T-cell (primary cell): ENCODE data around the gene BRD3OS. TPM values are rescaled to one million over a fixed set of nuclear protein-coding genes. Genes with fewer than 3 reads are reported as not detected.

Experiments
- ATAC-seq, 4 experiments: fragments of 200-7000 bp in 3 of 4; fragments of 150-1000 bp in 1 of 4; cut with Tn5 transposase; replicated peaks in 1 of 4; 1 replicate in 3 of 4; 2 replicates in 1 of 4; pipeline ENCODE4 v1.10.0; 2021; ENCODE audit warnings: moderate library complexity in 3 of 4, mild to moderate bottlenecking in 2 of 4, moderate number of reproducible peaks in 1 of 4
- CTCF ChIA-PET, 2 donors: fragments of 300-600 bp; sonication (Branson Sonifier 250); formaldehyde crosslinking; loops; one replicate each; lab custom pipeline; 2022; ENCODE audit warnings: antibody characterized with exemption in 2 of 2; lab: Charles Lee
- POLR2A ChIA-PET, 2 donors: fragments of 300-600 bp; sonication (Branson Sonifier 250); formaldehyde crosslinking; loops; one replicate each; lab custom pipeline; 2022; ENCODE audit warnings: antibody characterized with exemption in 2 of 2; lab: Charles Lee
- DNase-seq, 35 experiments: peaks; one replicate each; pipeline versions ENCODE4 v3.0.0 to v3.0.0-alpha.2; 2013 to 2023
- H3K27ac ChIP-seq: one replicate; pipeline ENCODE4 v1.5.1; 2013; ENCODE audit warnings: low read length
- H3K27me3 ChIP-seq, 2 experiments: replicated peaks in 1 of 2; 1 replicate in 1 of 2; 2 replicates in 1 of 2; pipeline versions ENCODE4 v1.6.1 to v1.7.0; 2013; ENCODE audit warnings: low read length in 1 of 2, mixed read lengths in 1 of 2; ENCODE audit not compliant: control insufficient read depth in 2 of 2, insufficient read depth in 2 of 2; ENCODE audit errors: extremely low read depth in 1 of 2
- H3K36me3 ChIP-seq, 2 donors: 1 replicate in 1 of 2; 2 replicates in 1 of 2; pipeline versions ENCODE4 v1.6.1 to v1.7.0; 2013; ENCODE audit warnings: low read length in 1 of 2; ENCODE audit not compliant: control insufficient read depth in 2 of 2, insufficient read depth in 1 of 2; ENCODE audit errors: extremely low read depth in 1 of 2
- H3K4me1 ChIP-seq, 2 experiments: 1 replicate in 1 of 2; 2 replicates in 1 of 2; pipeline versions ENCODE4 v1.6.1 to v1.7.0; 2013; ENCODE audit warnings: low read length in 2 of 2, mixed read lengths in 1 of 2; ENCODE audit not compliant: insufficient read depth in 2 of 2, control insufficient read depth in 1 of 2; ENCODE audit errors: extremely low read depth in 1 of 2
- H3K4me3 ChIP-seq, 2 donors: 1 replicate in 1 of 2; 2 replicates in 1 of 2; pipeline versions ENCODE4 v1.5.1 to v1.7.0; 2013; ENCODE audit warnings: mild to moderate bottlenecking in 2 of 2, low read length in 1 of 2, moderate library complexity in 1 of 2; ENCODE audit not compliant: control insufficient read depth in 1 of 2; ENCODE audit errors: extremely low read depth in 1 of 2
- H3K9me3 ChIP-seq: 2 replicates; pipeline ENCODE4 v1.7.0; 2013
- H3K27ac Mint-ChIP-seq, 2 donors: one replicate each; pipeline ENCODE4 v1.8.0; 2020 to 2021; ENCODE audit warnings: mild to moderate bottlenecking in 2 of 2, mixed read lengths in 2 of 2
- H3K27me3 Mint-ChIP-seq, 2 donors: one replicate each; pipeline ENCODE4 v1.8.0; 2021 to 2022; ENCODE audit warnings: mixed read lengths in 2 of 2
- H3K36me3 Mint-ChIP-seq: one replicate; pipeline ENCODE4 v1.8.0; 2021; ENCODE audit warnings: mixed read lengths
- H3K4me1 Mint-ChIP-seq, 3 donors: one replicate each; pipeline ENCODE4 v1.8.0; 2020 to 2022; ENCODE audit warnings: mixed read lengths in 3 of 3, mild to moderate bottlenecking in 1 of 3
- H3K4me3 Mint-ChIP-seq, 3 donors: one replicate each; pipeline ENCODE4 v1.8.0; 2020 to 2022; ENCODE audit warnings: mild to moderate bottlenecking in 3 of 3, mixed read lengths in 3 of 3, moderate library complexity in 3 of 3
- H3K9me3 Mint-ChIP-seq, 3 donors: one replicate each; pipeline ENCODE4 v1.8.0; 2020 to 2022; ENCODE audit warnings: mixed read lengths in 3 of 3
- WGBS: methylation state at CpG from one replicate; pipeline ENCODE4 v1.1.5; 2013; ENCODE audit warnings: missing lambda C conversion rate; ENCODE audit not compliant: insufficient coverage; 5-methylcytosine and 5-hydroxymethylcytosine counted together
- total RNA-seq, 35 experiments: library from RNA in 6 of 35; stranded (reverse) in 6 of 35; fragments of 120-200 nt in 1 of 35; gene quantifications; one replicate each; pipeline versions ENCODE4 v1.2.1 to v1.2.4 and lab custom pipeline; 2013 to 2026

The BRD3OS gene
- total RNA-seq, 5 donors from 2014 or later (not counting 1 experiment from before 2014, with no cell fraction given) = 8.4 to 18.0 (median 16.5) TPM

GRCh38 chr9:134044944-134045343 lies 19.7 kb downstream of the BRD3OS start:
- Histone ChIP-seq H3K27ac (no peak overlapping the region), H3K27me3 (no peaks in the 10 kb centered on the region), H3K9me3 (no peaks in the 10 kb centered on the region), H3K36me3 (peaks cover 25 to 72% of the 10 kb centered on the region in 2 donors), H3K4me1 (no peaks in the 10 kb centered on the region), H3K4me3 (no peak overlapping the region)
- DNase-seq (no peak), ATAC-seq (no peak)
- Mint-ChIP-seq H3K36me3 (peaks cover 31% of the 10 kb centered on the region), H3K27ac (no peak overlapping the region), H3K9me3 (peaks cover 0 to 3% (median 0%) of the 10 kb centered on the region in 3 donors), H3K4me1 (no peaks in the 10 kb centered on the region), H3K4me3 (no peak overlapping the region), H3K27me3 (no peaks in the 10 kb centered on the region)
- ChIA-PET CTCF (no interaction called here), POLR2A (no interaction called here)
- 94% methylated on average over 5 of the region's 12 CpGs for WGBS

- ATAC-seq = peak in 1 of 4 experiments; percentile 13
- no peak for DNase-seq
- Histone ChIP-seq H3K4me1 (no peaks in the 10 kb centered on the region), H3K4me3 (no peak overlapping the region), H3K27ac (no peak overlapping the region), H3K9me3 (no peaks in the 10 kb centered on the region), H3K27me3 (no peaks in the 10 kb centered on the region), H3K36me3 (peaks cover 22 to 81% of the 10 kb centered on the region in 2 donors)
- Mint-ChIP-seq H3K4me1 (no peaks in the 10 kb centered on the region), H3K36me3 (peaks cover 22% of the 10 kb centered on the region), H3K4me3 (no peak overlapping the region), H3K27me3 (no peaks in the 10 kb centered on the region), H3K9me3 (no peaks in the 10 kb centered on the region), H3K27ac (no peak overlapping the region)
- POLR2A ChIA-PET = no interaction called here
- CTCF ChIA-PET = no interaction called here
- 94% methylated on average over 20 of the region's 26 CpGs for WGBS
Measured at GRCh38 chr9:134045841-134046544, 20.7 kb downstream of the BRD3OS start.

GRCh38 chr9:134046894-134047681 lies 21.8 kb downstream of the BRD3OS start:
- DNase-seq = no peak
- Histone ChIP-seq H3K27ac (no peak overlapping the region), H3K4me3 (no peak overlapping the region), H3K4me1 (no peaks in the 10 kb centered on the region), H3K27me3 (no peaks in the 10 kb centered on the region), H3K9me3 (no peaks in the 10 kb centered on the region), H3K36me3 (peaks cover 22 to 82% of the 10 kb centered on the region in 2 donors)
- no peak overlapping the region for H3K4me3 Mint-ChIP-seq
- no peaks in the 10 kb centered on the region for H3K27me3 Mint-ChIP-seq
- no peak overlapping the region for H3K27ac Mint-ChIP-seq
- CTCF ChIA-PET = no interaction called here
- H3K9me3 Mint-ChIP-seq = no peaks in the 10 kb centered on the region
- H3K36me3 Mint-ChIP-seq = peaks cover 27% of the 10 kb centered on the region
- no peaks in the 10 kb centered on the region for H3K4me1 Mint-ChIP-seq
- ATAC-seq = no peak
- WGBS = 97% methylated on average over 18 of the region's 21 CpGs
- POLR2A ChIA-PET = interaction anchor here in 1 of 2 donors (0.6 kb wide), 1 partner anchor 1791 kb away, joined by 5 read pairs; no protein-coding TSS in a partner anchor

GRCh38 chr9:134047868-134048581 lies 22.7 kb downstream of the BRD3OS start:
- CTCF ChIA-PET = no interaction called here

GRCh38 chr9:134048582-134048968 lies 23.3 kb downstream of the BRD3OS start:
- Mint-ChIP-seq H3K4me1 (no peaks in the 10 kb centered on the region), H3K36me3 (peaks cover 23% of the 10 kb centered on the region), H3K4me3 (no peak overlapping the region), H3K27me3 (no peaks in the 10 kb centered on the region), H3K9me3 (no peaks in the 10 kb centered on the region), H3K27ac (no peak overlapping the region)
- Histone ChIP-seq H3K27me3 (no peaks in the 10 kb centered on the region), H3K36me3 (peaks cover 22 to 85% of the 10 kb centered on the region in 2 donors), H3K9me3 (no peaks in the 10 kb centered on the region), H3K4me1 (no peaks in the 10 kb centered on the region), H3K4me3 (no peak overlapping the region), H3K27ac (no peak overlapping the region)
- DNase-seq (no peak), ATAC-seq (no peak)
- CTCF ChIA-PET = no interaction called here
- POLR2A ChIA-PET = no interaction called here
- over 99% methylated on average over 12 of the region's 12 CpGs for WGBS

More at GRCh38 chr9:134047868-134048581, 22.7 kb downstream of the BRD3OS start:
- H3K4me1 ChIP-seq = no peaks in the 10 kb centered on the region
- H3K27ac ChIP-seq = no peak overlapping the region
- H3K27ac Mint-ChIP-seq = no peak overlapping the region
- POLR2A ChIA-PET = interaction anchor here in 1 of 2 donors (0.6 kb wide), 1 partner anchor 1792 kb away, joined by 5 read pairs; no protein-coding TSS in a partner anchor
- H3K4me1 Mint-ChIP-seq = no peaks in the 10 kb centered on the region
- H3K9me3 Mint-ChIP-seq = no peaks in the 10 kb centered on the region
- 98% methylated on average over 50 of the region's 53 CpGs for WGBS
- H3K9me3 ChIP-seq = no peaks in the 10 kb centered on the region
- H3K4me3 ChIP-seq = no peak overlapping the region
- peaks cover 23% of the 10 kb centered on the region for H3K36me3 Mint-ChIP-seq
- ATAC-seq (no peak), DNase-seq (no peak)
- peaks cover 22 to 88% of the 10 kb centered on the region in 2 donors for H3K36me3 ChIP-seq
- no peaks in the 10 kb centered on the region for H3K27me3 Mint-ChIP-seq
- no peaks in the 10 kb centered on the region for H3K27me3 ChIP-seq
- no peak overlapping the region for H3K4me3 Mint-ChIP-seq

GRCh38 chr9:134049236-134049635 lies 24.0 kb downstream of the BRD3OS start:
- ChIA-PET CTCF (no interaction called here), POLR2A (no interaction called here)
- Mint-ChIP-seq H3K36me3 (peaks cover 23% of the 10 kb centered on the region), H3K4me1 (no peaks in the 10 kb centered on the region), H3K4me3 (no peak overlapping the region), H3K27ac (no peak overlapping the region), H3K9me3 (no peaks in the 10 kb centered on the region), H3K27me3 (no peaks in the 10 kb centered on the region)
- 97% methylated on average over 20 of the region's 20 CpGs for WGBS
- Histone ChIP-seq H3K36me3 (peaks cover 16 to 80% of the 10 kb centered on the region in 2 donors), H3K27me3 (no peaks in the 10 kb centered on the region), H3K9me3 (no peaks in the 10 kb centered on the region), H3K4me1 (no peaks in the 10 kb centered on the region), H3K4me3 (no peak overlapping the region), H3K27ac (no peak overlapping the region)
- DNase-seq = no peak
- ATAC-seq = no peak
